GM23338 (cell line): ENCODE results near the gene CAMTA1. TPM values are rescaled to one million over a fixed set of nuclear protein-coding genes. Genes with fewer than 3 reads are reported as not detected.

ENCODE experiments used
- ATAC-seq: fragments of 200-7000 bp; cut with Tn5 transposase; 3 replicates; pipeline ENCODE4 v1.9.1; 2020
- DNase-seq: peaks from one replicate; pipeline ENCODE4 v3.0.0-alpha.2; 2015; ENCODE audit warnings: low spot score
- H2AFZ ChIP-seq: fragments of 200-600 bp; sonication (generic); 2 replicates; pipeline ENCODE4 v1.8.0; 2016; ENCODE audit warnings: antibody characterized with exemption, mild to moderate bottlenecking, moderate library complexity
- H3F3A ChIP-seq: fragments of 200-600 bp; sonication (generic); replicated peaks from 2 replicates; pipeline ENCODE4 v1.8.0; 2017; ENCODE audit warnings: antibody characterized with exemption, mixed run types, low read depth
- H3K27ac ChIP-seq: fragments of 200-600 bp; sonication (generic); 2 replicates; pipeline ENCODE4 v1.6.1; 2016; ENCODE audit warnings: low read depth
- H3K27me3 ChIP-seq: fragments of 200-600 bp; sonication (generic); 2 replicates; pipeline ENCODE4 v1.8.0; 2016; ENCODE audit warnings: mild to moderate bottlenecking, mixed run types, moderate library complexity; ENCODE audit not compliant: insufficient read depth
- H3K36me3 ChIP-seq: fragments of 200-600 bp; sonication (generic); 2 replicates; pipeline ENCODE4 v1.8.0; 2016; ENCODE audit warnings: mild to moderate bottlenecking; ENCODE audit not compliant: insufficient read depth
- H3K4me1 ChIP-seq: fragments of 200-600 bp; sonication (generic); 2 replicates; pipeline ENCODE4 v1.8.0; 2016; ENCODE audit warnings: mild to moderate bottlenecking, moderate library complexity; ENCODE audit not compliant: insufficient read depth
- H3K4me2 ChIP-seq: fragments of 200-600 bp; sonication (generic); 2 replicates; pipeline ENCODE4 v1.7.1; 2017; ENCODE audit warnings: mixed run types
- H3K4me3 ChIP-seq: fragments of 200-600 bp; sonication (generic); 2 replicates; pipeline ENCODE4 v1.6.1; 2016; ENCODE audit warnings: mixed run types
- H3K79me2 ChIP-seq: fragments of 200-600 bp; sonication (generic); replicated peaks from 2 replicates; pipeline ENCODE4 v1.8.0; 2017; ENCODE audit warnings: mild to moderate bottlenecking; ENCODE audit not compliant: insufficient read depth
- H3K9me2 ChIP-seq: fragments of 200-600 bp; sonication (generic); 2 replicates; pipeline ENCODE4 v1.8.0; 2017; ENCODE audit not compliant: insufficient read depth
- H4K20me1 ChIP-seq: fragments of 200-600 bp; sonication (generic); replicated peaks from 2 replicates; pipeline ENCODE4 v1.8.0; 2017; ENCODE audit warnings: mild to moderate bottlenecking; ENCODE audit not compliant: insufficient read depth
- H3K27ac Mint-ChIP-seq: 2 replicates; pipeline ENCODE4 v1.8.0; 2020; ENCODE audit warnings: inconsistent platforms, mild to moderate bottlenecking, moderate library complexity, mixed read lengths
- H3K27me3 Mint-ChIP-seq: 3 replicates; pipeline ENCODE4 v1.8.0; 2022; ENCODE audit warnings: low read depth, mild to moderate bottlenecking, moderate library complexity, mixed read lengths, inconsistent platforms; ENCODE audit not compliant: insufficient read depth, poor library complexity
- H3K36me3 Mint-ChIP-seq: 3 replicates; pipeline ENCODE4 v1.8.0; 2021; ENCODE audit warnings: low read depth, mild to moderate bottlenecking, inconsistent platforms, moderate library complexity, mixed read lengths
- H3K4me1 Mint-ChIP-seq: 3 replicates; pipeline ENCODE4 v1.8.0; 2020; ENCODE audit warnings: mild to moderate bottlenecking, inconsistent platforms, mixed read lengths
- H3K4me3 Mint-ChIP-seq: 3 replicates; pipeline ENCODE4 v1.8.0; 2021; ENCODE audit warnings: moderate library complexity, mild to moderate bottlenecking, inconsistent platforms, mixed read lengths
- H3K9me3 Mint-ChIP-seq: 3 replicates; pipeline ENCODE4 v1.8.0; 2020; ENCODE audit warnings: moderate library complexity, mild to moderate bottlenecking, inconsistent platforms, mixed read lengths
- CREB1 ChIP-seq: fragments of 250-450 bp; sonication (Bioruptor Pico); IDR thresholded peaks from 2 replicates; pipeline ENCODE4 v1.5.0; 2020; ENCODE audit warnings: low read depth, mild to moderate bottlenecking, moderate library complexity
- EZH2 ChIP-seq: fragments of 200-600 bp; sonication (generic); IDR thresholded peaks from one replicate; pipeline ENCODE4 v1.8.0; 2017; ENCODE audit warnings: antibody characterized with exemption, mild to moderate bottlenecking, low read depth; ENCODE audit not compliant: unreplicated experiment
- EZH2phosphoT487 ChIP-seq: fragments of 200-600 bp; sonication (generic); IDR thresholded peaks from one replicate; pipeline ENCODE4 v1.8.1; 2018; ENCODE audit warnings: antibody characterized with exemption; ENCODE audit not compliant: unreplicated experiment
- JUNB ChIP-seq: IDR thresholded peaks from one replicate; pipeline ENCODE4 v1.6.1; 2016; ENCODE audit warnings: antibody characterized with exemption; ENCODE audit not compliant: unreplicated experiment
- NANOG ChIP-seq: IDR thresholded peaks from 2 replicates; pipeline ENCODE4 v1.6.1; 2016; ENCODE audit warnings: antibody characterized with exemption, borderline replicate concordance
- POLR2AphosphoS5 ChIP-seq: IDR thresholded peaks from 2 replicates; pipeline ENCODE4 v1.6.1; 2016; ENCODE audit warnings: antibody characterized with exemption, low read depth
- ZNF114 ChIP-seq: fragments of 250-450 bp; sonication (Bioruptor Pico); IDR thresholded peaks from 2 replicates; pipeline ENCODE4 v1.5.0; 2020; ENCODE audit warnings: mild to moderate bottlenecking, moderate library complexity
- polyA plus RNA-seq: library from polyadenylated mRNA; unstranded; fragments of >200 nt; fragmentation: Nextera tagmentation; extraction: Ambion mirVana; gene quantifications from 2 replicates; pipeline ENCODE4 v1.2.1, GENCODE V29; 2016
- total RNA-seq: library from RNA; depleted of rRNA; stranded (reverse); fragments of >200 nt; shearing (Covaris generic); gene quantifications from 2 replicates; pipeline ENCODE4 v1.2.3, GENCODE V29; 2014
- TF ChIP-seq, protein P1 (sequence below), 2 experiments: fragments of 200-600 bp in 1 of 2; sonication (generic) in 1 of 2; conservative IDR thresholded peaks; 2 replicates each; pipeline versions ENCODE4 v1.5.1 to v1.6.1; 2016 to 2017; ENCODE audit warnings: antibody characterized with exemption in 2 of 2, low read depth in 2 of 2, mild to moderate bottlenecking in 2 of 2, moderate library complexity in 1 of 2
- TF ChIP-seq, protein P2 (sequence below): IDR thresholded peaks from one replicate; pipeline ENCODE4 v1.6.1; 2018; ENCODE audit warnings: antibody characterized with exemption; ENCODE audit not compliant: unreplicated experiment
- TF ChIP-seq, protein P3 (sequence below): IDR thresholded peaks from 2 replicates; pipeline ENCODE4 v1.6.1; 2016; ENCODE audit warnings: antibody characterized with exemption

Gene CAMTA1
- total and polyA plus RNA-seq, 2 experiments from 2014 or later = 115 to 519 TPM

DNA sequence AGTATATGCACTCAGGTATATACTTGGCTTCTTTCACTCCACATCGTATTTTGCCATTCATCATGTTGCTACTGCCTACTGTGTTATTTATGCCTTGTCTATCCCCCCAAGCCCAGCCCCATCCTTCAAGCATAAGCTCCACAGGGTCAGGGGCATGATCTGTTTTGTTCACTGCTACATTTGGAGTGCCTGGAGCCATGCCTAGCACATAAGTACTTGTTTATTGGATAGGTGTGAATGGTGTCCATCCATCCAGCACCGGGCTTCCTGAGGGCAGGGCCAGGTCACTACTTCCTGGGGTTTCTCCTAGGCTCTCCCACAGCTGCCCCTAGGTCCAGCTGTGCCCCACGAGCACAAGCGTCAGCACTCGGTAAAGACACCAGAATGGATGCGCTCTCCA is 696.8 kb downstream of the CAMTA1 start:
- no peak for TF ChIP-seq CREB1 (CRISPR knock-in tag)
- TF ChIP-seq, protein P1, sequence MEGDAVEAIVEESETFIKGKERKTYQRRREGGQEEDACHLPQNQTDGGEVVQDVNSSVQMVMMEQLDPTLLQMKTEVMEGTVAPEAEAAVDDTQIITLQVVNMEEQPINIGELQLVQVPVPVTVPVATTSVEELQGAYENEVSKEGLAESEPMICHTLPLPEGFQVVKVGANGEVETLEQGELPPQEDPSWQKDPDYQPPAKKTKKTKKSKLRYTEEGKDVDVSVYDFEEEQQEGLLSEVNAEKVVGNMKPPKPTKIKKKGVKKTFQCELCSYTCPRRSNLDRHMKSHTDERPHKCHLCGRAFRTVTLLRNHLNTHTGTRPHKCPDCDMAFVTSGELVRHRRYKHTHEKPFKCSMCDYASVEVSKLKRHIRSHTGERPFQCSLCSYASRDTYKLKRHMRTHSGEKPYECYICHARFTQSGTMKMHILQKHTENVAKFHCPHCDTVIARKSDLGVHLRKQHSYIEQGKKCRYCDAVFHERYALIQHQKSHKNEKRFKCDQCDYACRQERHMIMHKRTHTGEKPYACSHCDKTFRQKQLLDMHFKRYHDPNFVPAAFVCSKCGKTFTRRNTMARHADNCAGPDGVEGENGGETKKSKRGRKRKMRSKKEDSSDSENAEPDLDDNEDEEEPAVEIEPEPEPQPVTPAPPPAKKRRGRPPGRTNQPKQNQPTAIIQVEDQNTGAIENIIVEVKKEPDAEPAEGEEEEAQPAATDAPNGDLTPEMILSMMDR (conservative IDR thresholded peaks at IDR 0.05; ENCODE audit: low read depth in 2 of 2) = no peak
- no peak for TF ChIP-seq EZH2
- TF ChIP-seq, protein P2, sequence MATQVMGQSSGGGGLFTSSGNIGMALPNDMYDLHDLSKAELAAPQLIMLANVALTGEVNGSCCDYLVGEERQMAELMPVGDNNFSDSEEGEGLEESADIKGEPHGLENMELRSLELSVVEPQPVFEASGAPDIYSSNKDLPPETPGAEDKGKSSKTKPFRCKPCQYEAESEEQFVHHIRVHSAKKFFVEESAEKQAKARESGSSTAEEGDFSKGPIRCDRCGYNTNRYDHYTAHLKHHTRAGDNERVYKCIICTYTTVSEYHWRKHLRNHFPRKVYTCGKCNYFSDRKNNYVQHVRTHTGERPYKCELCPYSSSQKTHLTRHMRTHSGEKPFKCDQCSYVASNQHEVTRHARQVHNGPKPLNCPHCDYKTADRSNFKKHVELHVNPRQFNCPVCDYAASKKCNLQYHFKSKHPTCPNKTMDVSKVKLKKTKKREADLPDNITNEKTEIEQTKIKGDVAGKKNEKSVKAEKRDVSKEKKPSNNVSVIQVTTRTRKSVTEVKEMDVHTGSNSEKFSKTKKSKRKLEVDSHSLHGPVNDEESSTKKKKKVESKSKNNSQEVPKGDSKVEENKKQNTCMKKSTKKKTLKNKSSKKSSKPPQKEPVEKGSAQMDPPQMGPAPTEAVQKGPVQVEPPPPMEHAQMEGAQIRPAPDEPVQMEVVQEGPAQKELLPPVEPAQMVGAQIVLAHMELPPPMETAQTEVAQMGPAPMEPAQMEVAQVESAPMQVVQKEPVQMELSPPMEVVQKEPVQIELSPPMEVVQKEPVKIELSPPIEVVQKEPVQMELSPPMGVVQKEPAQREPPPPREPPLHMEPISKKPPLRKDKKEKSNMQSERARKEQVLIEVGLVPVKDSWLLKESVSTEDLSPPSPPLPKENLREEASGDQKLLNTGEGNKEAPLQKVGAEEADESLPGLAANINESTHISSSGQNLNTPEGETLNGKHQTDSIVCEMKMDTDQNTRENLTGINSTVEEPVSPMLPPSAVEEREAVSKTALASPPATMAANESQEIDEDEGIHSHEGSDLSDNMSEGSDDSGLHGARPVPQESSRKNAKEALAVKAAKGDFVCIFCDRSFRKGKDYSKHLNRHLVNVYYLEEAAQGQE = no peak
- TF ChIP-seq, protein P3, sequence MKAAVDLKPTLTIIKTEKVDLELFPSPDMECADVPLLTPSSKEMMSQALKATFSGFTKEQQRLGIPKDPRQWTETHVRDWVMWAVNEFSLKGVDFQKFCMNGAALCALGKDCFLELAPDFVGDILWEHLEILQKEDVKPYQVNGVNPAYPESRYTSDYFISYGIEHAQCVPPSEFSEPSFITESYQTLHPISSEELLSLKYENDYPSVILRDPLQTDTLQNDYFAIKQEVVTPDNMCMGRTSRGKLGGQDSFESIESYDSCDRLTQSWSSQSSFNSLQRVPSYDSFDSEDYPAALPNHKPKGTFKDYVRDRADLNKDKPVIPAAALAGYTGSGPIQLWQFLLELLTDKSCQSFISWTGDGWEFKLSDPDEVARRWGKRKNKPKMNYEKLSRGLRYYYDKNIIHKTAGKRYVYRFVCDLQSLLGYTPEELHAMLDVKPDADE = no peak
- Histone ChIP-seq H3F3A (no peaks in the 10 kb centered on the region), H2AFZ (no peak overlapping the region), H3K79me2 (no peaks in the 10 kb centered on the region), H3K36me3 (no peaks in the 10 kb centered on the region), H3K4me1 (no peaks in the 10 kb centered on the region), H3K4me3 (no peak overlapping the region), H3K27ac (no peak overlapping the region), H4K20me1 (no peaks in the 10 kb centered on the region), H3K9me2 (no peaks in the 10 kb centered on the region), H3K27me3 (no peaks in the 10 kb centered on the region), H3K4me2 (no peak overlapping the region)
- ATAC-seq (no peak), DNase-seq (no peak)
- Mint-ChIP-seq H3K36me3 (no peaks in the 10 kb centered on the region), H3K27me3 (peaks cover 3% of the 10 kb centered on the region), H3K27ac (no peak overlapping the region), H3K4me1 (peaks cover 6% of the 10 kb centered on the region; the same call in 2 of the 3 replicates), H3K9me3 (no peaks in the 10 kb centered on the region), H3K4me3 (no peak overlapping the region)

DNA sequence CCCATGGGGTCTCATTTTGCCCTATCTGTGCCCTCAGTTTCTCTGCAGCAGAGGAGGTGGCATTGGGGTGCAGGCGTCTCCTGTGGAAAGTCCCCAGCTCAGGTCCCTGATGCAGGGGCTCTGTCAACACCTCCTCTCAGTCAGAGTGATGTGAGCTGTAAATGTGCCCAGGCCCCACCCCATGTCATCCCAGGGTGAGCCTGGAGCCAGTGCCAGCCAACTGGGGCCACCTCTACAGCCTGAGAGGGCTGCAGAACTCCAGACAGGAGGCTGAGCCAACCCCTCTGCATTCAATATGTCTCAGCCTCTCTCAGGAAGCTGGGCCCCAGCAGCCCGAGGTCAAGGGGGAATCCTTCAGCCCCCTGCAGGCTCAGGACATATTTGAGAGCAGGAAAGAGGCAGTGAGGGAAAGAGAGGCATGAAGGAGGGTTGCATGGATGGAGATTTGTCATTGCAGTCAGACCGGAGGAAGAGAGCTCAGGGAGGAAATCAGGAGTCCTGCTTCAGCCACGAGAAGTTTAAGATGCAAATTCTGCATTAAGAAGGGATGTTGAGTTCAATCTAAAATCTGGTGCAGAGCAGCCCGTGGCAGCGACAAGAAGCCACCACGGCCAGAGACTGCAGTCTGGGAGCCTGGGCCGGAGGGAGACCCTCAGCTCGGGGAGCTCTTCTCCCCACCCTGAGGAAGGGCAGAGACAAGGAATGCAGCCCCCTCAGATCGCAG is 697.7 kb downstream of the CAMTA1 start:
- ATAC-seq (peak; percentile 54), DNase-seq (no peak)
- Histone ChIP-seq H3K36me3 (no peaks in the 10 kb centered on the region), H3K9me2 (no peaks in the 10 kb centered on the region), H3K4me1 (no peaks in the 10 kb centered on the region), H3K79me2 (no peaks in the 10 kb centered on the region), H4K20me1 (no peaks in the 10 kb centered on the region), H3K4me3 (no peak overlapping the region), H3K27me3 (no peaks in the 10 kb centered on the region), H3K27ac (no peak overlapping the region), H3F3A (no peaks in the 10 kb centered on the region), H2AFZ (no peak overlapping the region), H3K4me2 (no peak overlapping the region)
- Mint-ChIP-seq H3K4me1 (peaks cover 6% of the 10 kb centered on the region; the same call in 2 of the 3 replicates), H3K4me3 (no peak overlapping the region), H3K27ac (no peak overlapping the region), H3K36me3 (no peaks in the 10 kb centered on the region), H3K9me3 (no peaks in the 10 kb centered on the region), H3K27me3 (peaks cover 3% of the 10 kb centered on the region)
- TF ChIP-seq EZH2 (no peak), JUNB (no peak), EZH2phosphoT487 (no peak), NANOG (no peak), POLR2AphosphoS5 (no peak), ZNF114 (CRISPR knock-in tag) (no peak)
- TF ChIP-seq, protein P3 = no peak
